Suppressor macrophage (primary cell): ENCODE measurements around the gene MAGEB10.
"Not testable (repeated sequence)": the region's sequence is repeated elsewhere in the genome, so short reads cannot be mapped to it uniquely, and the experiment has no call there.

ENCODE experiments used
- DNase-seq, 4 experiments: peaks; one replicate each; pipeline ENCODE4 v3.0.0-alpha.2; 2020 to 2022
- total RNA-seq, 17 experiments: gene quantifications; one replicate each; lab custom pipeline; 2026; ENCODE audit warnings: mixed read lengths in 6 of 17, inconsistent platforms in 3 of 17; lab: John Stamatoyannopoulos, UW

The MAGEB10 gene
- total RNA-seq, result 0 to 0.22 (median 0) reads per million in 17 experiments

GRCh38 chrX:27807690-27808089 lies at the start of gene MAGEB10:
MAGEB10 (plus strand) TSS chrX:27807990; CDS start chrX:27821307, 13,317 bp downstream.
- DNase-seq, result no peak

GRCh38 chrX:27765718-27766117 lies 42.1 kb upstream of the MAGEB10 start:
- no peak for DNase-seq

DNA sequence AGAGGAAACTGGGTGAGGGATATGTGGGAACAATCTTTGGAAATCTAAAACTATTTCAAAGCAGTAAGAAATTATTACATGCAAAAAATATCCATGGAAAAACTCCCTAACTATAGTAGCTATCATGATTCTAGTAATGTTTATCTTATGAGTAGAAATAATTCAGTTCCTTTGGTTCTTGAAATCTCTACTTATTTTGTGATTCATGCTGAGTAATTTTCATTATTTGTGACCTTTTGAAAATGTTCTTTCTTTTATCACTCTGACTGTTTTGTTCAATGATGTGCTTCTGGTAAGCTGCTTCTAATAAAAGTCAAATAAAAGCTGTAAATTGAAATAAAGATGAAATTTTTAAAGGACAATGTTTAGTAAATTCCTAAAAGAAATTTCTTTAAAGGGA lies 40.4 kb upstream of the MAGEB10 start:
- no peak for DNase-seq

GRCh38 chrX:27775984-27776383 lies 31.8 kb upstream of the MAGEB10 start:
- DNase-seq, result no peak

- DNase-seq, result no peak
Observed at GRCh38 chrX:27796640-27797257, 11.0 kb upstream of the MAGEB10 start.

DNA sequence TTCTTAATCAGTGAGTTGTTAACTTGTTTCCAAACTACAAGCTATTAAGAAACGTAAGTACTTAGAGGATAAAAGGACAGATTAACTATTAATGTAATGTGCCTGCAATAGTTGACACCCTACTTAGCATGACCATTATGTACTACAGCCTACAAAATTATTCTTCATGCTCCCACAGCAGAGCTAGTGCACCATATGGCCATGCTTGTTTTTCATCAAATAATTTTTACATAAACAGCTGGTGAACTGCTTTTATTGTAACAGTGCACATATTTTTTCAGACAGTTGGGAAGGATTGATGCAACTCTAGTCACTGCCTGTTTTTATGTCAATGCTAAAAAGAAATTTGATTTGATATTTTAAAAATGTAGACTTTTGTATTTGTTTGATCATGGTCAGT lies 10.2 kb upstream of the MAGEB10 start:
- DNase-seq, result no peak

- no peak for DNase-seq
Observed at GRCh38 chrX:27808226-27808625, 436 bp downstream of the MAGEB10 start.

DNA sequence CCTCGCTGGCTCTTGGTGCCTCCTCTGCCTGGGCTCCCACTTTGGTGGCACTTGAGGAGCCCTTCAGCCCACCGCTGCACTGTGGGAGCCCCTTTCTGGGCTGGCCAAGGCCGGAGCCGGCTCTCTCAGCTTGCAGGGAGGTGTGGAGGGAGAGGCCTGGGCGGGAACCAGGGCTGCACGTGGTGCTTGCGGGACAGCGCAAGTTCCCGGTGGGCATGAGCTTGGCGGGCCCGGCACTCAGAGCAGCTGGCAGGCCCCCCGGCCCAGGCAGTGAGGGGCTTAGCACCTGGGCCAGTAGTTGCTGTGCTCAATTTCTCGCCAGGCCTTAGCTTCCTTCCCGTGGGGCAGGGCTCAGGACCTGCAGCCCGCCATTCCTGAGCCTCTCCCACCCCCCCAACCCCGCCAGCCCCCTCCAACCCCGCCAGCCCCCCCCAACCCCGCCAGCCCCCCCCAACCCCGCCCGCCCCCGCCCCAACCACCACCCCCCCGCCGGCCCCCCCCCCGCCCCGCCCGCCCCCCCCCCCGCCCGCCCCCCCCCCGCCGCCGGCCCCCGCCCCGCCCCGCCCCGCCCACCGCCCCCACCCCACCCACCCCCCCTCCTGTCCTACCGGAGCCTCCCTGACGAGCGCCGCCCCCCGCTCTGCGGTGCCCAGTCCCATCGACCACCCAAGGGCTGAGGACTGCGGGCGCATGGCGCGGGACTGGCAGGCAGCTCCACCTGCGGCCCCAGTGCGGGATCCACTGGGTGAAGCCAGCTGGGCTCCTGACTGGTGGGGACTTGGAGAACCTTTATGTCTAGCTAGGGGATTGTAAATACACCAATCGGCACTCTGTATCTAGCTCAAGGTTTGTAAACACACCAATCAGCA lies 1.4 kb downstream of the MAGEB10 start:
- DNase-seq, result not testable (repeated sequence)

DNA sequence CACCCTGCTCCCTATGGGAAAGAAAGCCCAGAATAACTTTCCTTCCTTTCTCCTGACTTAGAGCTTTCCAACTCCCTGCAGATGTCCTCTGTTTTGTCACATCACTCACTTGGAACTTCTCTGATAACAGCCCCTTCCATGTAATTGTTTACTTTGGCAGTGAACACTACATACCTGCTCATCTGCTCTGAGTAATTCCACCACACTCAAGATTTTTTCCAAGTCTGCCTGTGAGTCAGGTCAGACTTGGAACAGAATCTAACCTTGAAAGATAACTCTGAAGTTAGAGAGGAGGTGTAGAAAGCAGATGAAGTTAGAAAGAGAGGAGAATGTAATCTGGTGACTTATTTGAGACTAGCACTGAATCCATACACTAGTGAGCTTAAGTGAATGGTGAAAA lies 7.4 kb downstream of the MAGEB10 start:
- DNase-seq, result no peak

DNA sequence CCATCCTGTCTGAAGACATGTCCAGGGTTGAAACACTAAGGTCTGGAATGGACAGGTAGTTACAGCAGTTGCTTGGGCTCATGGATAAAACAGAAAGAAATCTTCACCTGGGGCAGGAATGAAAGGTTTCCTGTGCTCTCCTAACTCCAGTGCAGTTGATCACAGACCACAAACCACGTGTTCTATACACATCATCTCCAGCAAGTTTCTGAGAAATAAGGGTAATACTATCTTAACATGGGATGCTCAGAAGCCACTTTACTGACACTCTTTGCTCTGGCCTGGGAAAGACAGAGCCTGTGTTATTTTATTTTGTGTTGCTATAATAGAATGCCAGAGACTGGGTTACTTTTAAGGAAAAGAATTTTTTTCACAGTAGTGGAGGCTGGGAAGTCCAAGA lies 16.0 kb downstream of the MAGEB10 start:
- no peak for DNase-seq

- DNase-seq, result no peak
Observed at GRCh38 chrX:27838185-27838584, 30.4 kb downstream of the MAGEB10 start.

DNA sequence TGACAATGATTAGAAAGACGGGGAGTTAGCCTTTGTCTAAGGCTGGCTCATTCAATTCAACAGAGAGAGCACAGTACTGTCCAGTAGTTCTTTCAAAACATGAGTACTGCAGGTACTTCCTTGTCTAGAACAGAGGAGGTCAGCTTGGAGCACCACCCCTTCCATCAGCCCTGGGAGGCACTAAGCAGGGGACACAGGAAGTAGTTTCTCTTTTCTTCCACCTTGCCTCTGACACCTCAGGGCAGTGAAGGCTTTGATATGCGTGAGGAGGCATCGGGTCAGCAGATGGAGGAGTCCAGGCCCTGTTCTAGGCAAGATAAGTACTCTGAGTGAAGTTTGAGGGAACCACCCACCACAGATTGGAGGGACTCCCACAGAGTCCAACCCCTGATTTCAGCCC lies 33.1 kb downstream of the MAGEB10 start:
- DNase-seq, result no peak

GRCh38 chrX:27842859-27843258 lies 35.1 kb downstream of the MAGEB10 start:
- no peak for DNase-seq

GRCh38 chrX:27860337-27860736 lies 52.5 kb downstream of the MAGEB10 start:
- DNase-seq, result no peak

GRCh38 chrX:27863809-27864208 lies 56.0 kb downstream of the MAGEB10 start:
- DNase-seq, result no peak
